ENCODE results near the gene MLXIP. TPM values are rescaled to one million over a fixed set of nuclear protein-coding genes. Genes with fewer than 3 reads are reported as not detected.
"Not testable (repeated sequence)": the region's sequence is repeated elsewhere in the genome, so short reads cannot be mapped to it uniquely, and the experiment has no call there.

The MLXIP gene
- polyA plus RNA-seq, 4 donors: 8.5 to 55.0 (median 30.5) TPM

DNA sequence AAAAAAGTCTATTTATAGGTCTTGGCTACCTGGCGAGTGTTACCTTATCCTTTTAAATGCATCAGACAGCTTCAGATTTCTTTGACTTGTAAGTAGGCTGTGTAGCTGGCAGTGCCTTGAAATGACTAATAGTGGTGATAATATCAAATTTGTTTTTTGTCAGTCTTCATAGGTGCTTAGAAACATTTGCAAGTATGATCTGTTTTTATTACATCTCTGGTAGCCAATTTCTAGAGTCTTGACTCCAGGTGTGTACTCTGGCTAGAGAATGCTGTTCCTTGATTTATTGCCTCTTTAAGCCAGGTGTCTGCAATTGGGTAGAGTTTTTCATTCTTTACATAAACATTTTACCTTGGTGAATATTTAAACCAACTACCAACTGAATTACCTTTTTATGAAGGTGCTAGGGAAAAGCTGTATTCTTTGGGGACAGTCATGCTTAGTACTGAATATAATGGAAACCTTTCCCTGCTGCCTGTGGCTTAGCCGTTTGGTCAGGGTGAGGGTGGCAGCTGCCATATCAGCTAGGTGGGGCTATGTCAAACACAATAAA is 32.6 kb downstream of the MLXIP start:
- peak; percentile 82 to 88 for DNase-seq
- Histone ChIP-seq H3K27me3 (ENCODE audit: control insufficient read depth in 3 of 3, insufficient read depth in 3 of 3, low read length in 3 of 3) (no peaks in the 10 kb centered on the region), H3K4me3 (ENCODE audit: low read depth in 1 of 3, low read length in 3 of 3) (no peak overlapping the region), H3K36me3 (ENCODE audit: control insufficient read depth in 3 of 3, insufficient read depth in 2 of 3, low read depth in 1 of 3, low read length in 3 of 3) (peaks cover 0 to 26% (median 0%) of the 10 kb centered on the region in 3 donors), H3K27ac (ENCODE audit: low read depth in 1 of 3, low read length in 2 of 3) (peak overlapping the region; percentile 50 to 84 (median 65)), H3K4me1 (ENCODE audit: control insufficient read depth in 3 of 3, insufficient read depth in 2 of 3, low read depth in 1 of 3, low read length in 2 of 3) (peaks cover 4 to 42% (median 15%) of the 10 kb centered on the region in 3 donors), H3K9me3 (ENCODE audit: control insufficient read depth in 2 of 2, insufficient read depth in 1 of 2, low read depth in 1 of 2, low read length in 1 of 2) (no peaks in the 10 kb centered on the region)
- no peak for FAIRE-seq
- 13 to 48% (median 14%) methylated on average over 2 of the region's 2 CpGs for WGBS, 3 donors

GRCh38 chr12:122116707-122117535 is 38.4 kb downstream of the MLXIP start:
- Histone ChIP-seq H3K27me3 (ENCODE audit: control insufficient read depth in 3 of 3, insufficient read depth in 3 of 3, low read length in 3 of 3) (no peaks in the 10 kb centered on the region), H3K4me1 (ENCODE audit: control insufficient read depth in 3 of 3, insufficient read depth in 2 of 3, low read depth in 1 of 3, low read length in 2 of 3) (peaks cover 0 to 27% (median 0%) of the 10 kb centered on the region in 3 donors), H3K4me3 (ENCODE audit: low read depth in 1 of 3, low read length in 3 of 3) (no peak overlapping the region), H3K27ac (ENCODE audit: low read depth in 1 of 3, low read length in 2 of 3) (peak overlapping the region; percentile 13 to 56 (median 38)), H3K36me3 (ENCODE audit: control insufficient read depth in 3 of 3, insufficient read depth in 2 of 3, low read depth in 1 of 3, low read length in 3 of 3) (peaks cover 0 to 23% (median 0%) of the 10 kb centered on the region in 3 donors), H3K9me3 (ENCODE audit: control insufficient read depth in 2 of 2, insufficient read depth in 1 of 2, low read depth in 1 of 2, low read length in 1 of 2) (no peaks in the 10 kb centered on the region)
- DNase-seq (peak; percentile 43 to 78), FAIRE-seq (no peak)
- 27 to 55% (median 47%) methylated on average over 16 of the region's 16 CpGs for WGBS, 3 donors

GRCh38 chr12:122117979-122118378 is 39.4 kb downstream of the MLXIP start:
- FAIRE-seq (no peak), DNase-seq (no peak)
- Histone ChIP-seq H3K9me3 (ENCODE audit: control insufficient read depth in 2 of 2, insufficient read depth in 1 of 2, low read depth in 1 of 2, low read length in 1 of 2) (no peaks in the 10 kb centered on the region), H3K4me3 (ENCODE audit: low read depth in 1 of 3, low read length in 3 of 3) (no peak overlapping the region), H3K36me3 (ENCODE audit: control insufficient read depth in 3 of 3, insufficient read depth in 2 of 3, low read depth in 1 of 3, low read length in 3 of 3) (peaks cover 0 to 25% (median 0%) of the 10 kb centered on the region in 3 donors), H3K4me1 (ENCODE audit: control insufficient read depth in 3 of 3, insufficient read depth in 2 of 3, low read depth in 1 of 3, low read length in 2 of 3) (peaks cover 0 to 30% (median under 1%) of the 10 kb centered on the region in 3 donors), H3K27ac (ENCODE audit: low read depth in 1 of 3, low read length in 2 of 3) (peak overlapping the region in 1 of 3 donors; percentile 38), H3K27me3 (ENCODE audit: control insufficient read depth in 3 of 3, insufficient read depth in 3 of 3, low read length in 3 of 3) (no peaks in the 10 kb centered on the region)
- WGBS, 3 donors: 54 to 79% (median 67%) methylated on average over 8 of the region's 8 CpGs

DNA sequence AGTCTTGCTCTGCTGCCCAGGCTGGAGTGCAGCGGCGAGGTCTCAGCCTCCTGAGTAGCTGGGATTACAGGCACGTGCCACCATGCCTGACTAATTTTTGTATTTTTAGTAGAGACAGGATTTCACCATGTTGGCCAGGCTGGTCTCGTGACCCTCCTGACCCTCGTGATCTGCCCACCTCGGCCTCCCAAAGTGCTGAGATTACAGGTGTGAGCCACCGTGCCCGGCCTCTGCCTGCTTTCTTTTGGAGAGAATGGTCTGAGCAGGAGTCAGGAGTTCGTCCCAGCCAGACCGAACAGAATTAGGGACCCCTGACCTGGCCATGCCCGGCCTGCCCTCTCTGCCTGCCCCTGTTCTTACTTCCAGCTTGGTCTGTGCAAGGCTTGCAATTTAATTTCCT is 42.8 kb downstream of the MLXIP start:
- FAIRE-seq; H3K4me3 ChIP-seq (ENCODE audit: low read depth in 1 of 3, low read length in 3 of 3); H3K27me3 ChIP-seq (ENCODE audit: control insufficient read depth in 3 of 3, insufficient read depth in 3 of 3, low read length in 3 of 3); H3K27ac ChIP-seq (ENCODE audit: low read depth in 1 of 3, low read length in 2 of 3); H3K9me3 ChIP-seq (ENCODE audit: control insufficient read depth in 2 of 2, insufficient read depth in 1 of 2, low read depth in 1 of 2, low read length in 1 of 2); DNase-seq: not testable (repeated sequence)
- 79 to 85% (median 84%) methylated on average over 11 of the region's 11 CpGs for WGBS, 3 donors
- peaks cover 2 to 35% (median 5%) of the 10 kb centered on the region in 3 donors for H3K4me1 ChIP-seq (ENCODE audit: control insufficient read depth in 3 of 3, insufficient read depth in 2 of 3, low read depth in 1 of 3, low read length in 2 of 3)
- H3K36me3 ChIP-seq (ENCODE audit: control insufficient read depth in 3 of 3, insufficient read depth in 2 of 3, low read depth in 1 of 3, low read length in 3 of 3): peaks cover 0 to 36% (median 0%) of the 10 kb centered on the region in 3 donors

GRCh38 chr12:122121745-122122144 is 43.2 kb downstream of the MLXIP start:
- Histone ChIP-seq H3K4me1 (ENCODE audit: control insufficient read depth in 3 of 3, insufficient read depth in 2 of 3, low read depth in 1 of 3, low read length in 2 of 3) (peaks cover 2 to 35% (median 8%) of the 10 kb centered on the region in 3 donors), H3K9me3 (ENCODE audit: control insufficient read depth in 2 of 2, insufficient read depth in 1 of 2, low read depth in 1 of 2, low read length in 1 of 2) (no peaks in the 10 kb centered on the region), H3K4me3 (ENCODE audit: low read depth in 1 of 3, low read length in 3 of 3) (no peak overlapping the region), H3K27me3 (ENCODE audit: control insufficient read depth in 3 of 3, insufficient read depth in 3 of 3, low read length in 3 of 3) (no peaks in the 10 kb centered on the region), H3K27ac (ENCODE audit: low read depth in 1 of 3, low read length in 2 of 3) (no peak overlapping the region), H3K36me3 (ENCODE audit: control insufficient read depth in 3 of 3, insufficient read depth in 2 of 3, low read depth in 1 of 3, low read length in 3 of 3) (peaks cover 0 to 36% (median 0%) of the 10 kb centered on the region in 3 donors)
- DNase-seq (no peak), FAIRE-seq (no peak)
- WGBS, 3 donors: 72 to 75% (median 73%) methylated on average over 6 of the region's 6 CpGs

- FAIRE-seq: no peak
- WGBS, 3 donors: 7 to 17% (median 12%) methylated on average over 22 of the region's 22 CpGs
- peaks cover 2 to 30% (median 8%) of the 10 kb centered on the region in 3 donors for H3K4me1 ChIP-seq (ENCODE audit: control insufficient read depth in 3 of 3, insufficient read depth in 2 of 3, low read depth in 1 of 3, low read length in 2 of 3)
- peak overlapping the region; percentile 6 to 30 (median 12) for H3K27ac ChIP-seq (ENCODE audit: low read depth in 1 of 3, low read length in 2 of 3)
- peaks cover 0 to 44% (median 5%) of the 10 kb centered on the region in 3 donors for H3K36me3 ChIP-seq (ENCODE audit: control insufficient read depth in 3 of 3, insufficient read depth in 2 of 3, low read depth in 1 of 3, low read length in 3 of 3)
- no peak overlapping the region for H3K4me3 ChIP-seq (ENCODE audit: low read depth in 1 of 3, low read length in 3 of 3)
- no peaks in the 10 kb centered on the region for H3K27me3 ChIP-seq (ENCODE audit: control insufficient read depth in 3 of 3, insufficient read depth in 3 of 3, low read length in 3 of 3)
- peak; percentile 84 to 85 for DNase-seq
- no peaks in the 10 kb centered on the region for H3K9me3 ChIP-seq (ENCODE audit: control insufficient read depth in 2 of 2, insufficient read depth in 1 of 2, low read depth in 1 of 2, low read length in 1 of 2)
Observed at GRCh38 chr12:122123051-122123760, 44.6 kb downstream of the MLXIP start.

DNA sequence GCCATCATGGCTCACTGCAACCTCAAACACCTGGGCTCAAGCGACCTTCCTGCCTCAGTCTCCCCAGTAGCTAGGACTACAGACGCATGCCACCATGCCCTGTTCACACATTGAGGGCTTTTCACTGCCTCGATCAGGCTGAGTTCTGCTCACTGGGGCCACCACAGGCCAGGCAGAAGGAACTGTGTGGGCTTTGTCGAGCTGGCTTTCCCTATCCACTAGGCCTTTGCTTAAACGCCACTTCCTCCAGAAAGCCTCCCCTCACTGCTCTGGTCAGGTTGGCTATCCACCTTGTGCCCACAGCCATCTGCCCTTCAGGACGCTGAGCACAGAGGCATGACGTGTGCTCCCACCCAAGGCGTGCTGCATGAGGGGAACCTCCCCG is 45.2 kb downstream of the MLXIP start:
- 67 to 76% (median 69%) methylated on average over 8 to 9 of the region's 9 CpGs for WGBS, 3 donors
- Histone ChIP-seq H3K27me3 (ENCODE audit: control insufficient read depth in 3 of 3, insufficient read depth in 3 of 3, low read length in 3 of 3) (no peaks in the 10 kb centered on the region), H3K27ac (ENCODE audit: low read depth in 1 of 3, low read length in 2 of 3) (no peak overlapping the region), H3K4me3 (ENCODE audit: low read depth in 1 of 3, low read length in 3 of 3) (no peak overlapping the region), H3K9me3 (ENCODE audit: control insufficient read depth in 2 of 2, insufficient read depth in 1 of 2, low read depth in 1 of 2, low read length in 1 of 2) (no peaks in the 10 kb centered on the region), H3K36me3 (ENCODE audit: control insufficient read depth in 3 of 3, insufficient read depth in 2 of 3, low read depth in 1 of 3, low read length in 3 of 3) (peaks cover 2 to 49% (median 6%) of the 10 kb centered on the region in 3 donors), H3K4me1 (ENCODE audit: control insufficient read depth in 3 of 3, insufficient read depth in 2 of 3, low read depth in 1 of 3, low read length in 2 of 3) (peaks cover 2 to 30% (median 8%) of the 10 kb centered on the region in 3 donors)
- no peak for FAIRE-seq
- DNase-seq: no peak

GRCh38 chr12:122124370-122124769 is 45.8 kb downstream of the MLXIP start:
- Histone ChIP-seq H3K9me3 (ENCODE audit: control insufficient read depth in 2 of 2, insufficient read depth in 1 of 2, low read depth in 1 of 2, low read length in 1 of 2) (no peaks in the 10 kb centered on the region), H3K4me1 (ENCODE audit: control insufficient read depth in 3 of 3, insufficient read depth in 2 of 3, low read depth in 1 of 3, low read length in 2 of 3) (peaks cover 2 to 30% (median 8%) of the 10 kb centered on the region in 3 donors), H3K27me3 (ENCODE audit: control insufficient read depth in 3 of 3, insufficient read depth in 3 of 3, low read length in 3 of 3) (no peaks in the 10 kb centered on the region), H3K27ac (ENCODE audit: low read depth in 1 of 3, low read length in 2 of 3) (no peak overlapping the region), H3K36me3 (ENCODE audit: control insufficient read depth in 3 of 3, insufficient read depth in 2 of 3, low read depth in 1 of 3, low read length in 3 of 3) (peaks cover 5 to 55% (median 8%) of the 10 kb centered on the region in 3 donors), H3K4me3 (ENCODE audit: low read depth in 1 of 3, low read length in 3 of 3) (no peak overlapping the region)
- 57 to 79% (median 63%) methylated on average over 8 to 10 of the region's 14 CpGs for WGBS, 3 donors
- DNase-seq (no peak), FAIRE-seq (no peak)
